NOMO-1 treated with dmso at 0.1 percent for 144 hours (cell line): Measurements from ENCODE around the gene TUBB6.

ENCODE experiments used
- DNase-seq: peaks from one replicate; lab custom pipeline; 2025; ENCODE audit not compliant: unreplicated experiment; lab: John Stamatoyannopoulos, UW

The TUBB6 gene

GRCh38 chr18:12307701-12308385, at the start of gene TUBB6:
TUBB6 (plus strand) TSS chr18:12308241; CDS start chr18:12308293, 52 bp downstream.
- DNase-seq: peak; percentile 58

DNA sequence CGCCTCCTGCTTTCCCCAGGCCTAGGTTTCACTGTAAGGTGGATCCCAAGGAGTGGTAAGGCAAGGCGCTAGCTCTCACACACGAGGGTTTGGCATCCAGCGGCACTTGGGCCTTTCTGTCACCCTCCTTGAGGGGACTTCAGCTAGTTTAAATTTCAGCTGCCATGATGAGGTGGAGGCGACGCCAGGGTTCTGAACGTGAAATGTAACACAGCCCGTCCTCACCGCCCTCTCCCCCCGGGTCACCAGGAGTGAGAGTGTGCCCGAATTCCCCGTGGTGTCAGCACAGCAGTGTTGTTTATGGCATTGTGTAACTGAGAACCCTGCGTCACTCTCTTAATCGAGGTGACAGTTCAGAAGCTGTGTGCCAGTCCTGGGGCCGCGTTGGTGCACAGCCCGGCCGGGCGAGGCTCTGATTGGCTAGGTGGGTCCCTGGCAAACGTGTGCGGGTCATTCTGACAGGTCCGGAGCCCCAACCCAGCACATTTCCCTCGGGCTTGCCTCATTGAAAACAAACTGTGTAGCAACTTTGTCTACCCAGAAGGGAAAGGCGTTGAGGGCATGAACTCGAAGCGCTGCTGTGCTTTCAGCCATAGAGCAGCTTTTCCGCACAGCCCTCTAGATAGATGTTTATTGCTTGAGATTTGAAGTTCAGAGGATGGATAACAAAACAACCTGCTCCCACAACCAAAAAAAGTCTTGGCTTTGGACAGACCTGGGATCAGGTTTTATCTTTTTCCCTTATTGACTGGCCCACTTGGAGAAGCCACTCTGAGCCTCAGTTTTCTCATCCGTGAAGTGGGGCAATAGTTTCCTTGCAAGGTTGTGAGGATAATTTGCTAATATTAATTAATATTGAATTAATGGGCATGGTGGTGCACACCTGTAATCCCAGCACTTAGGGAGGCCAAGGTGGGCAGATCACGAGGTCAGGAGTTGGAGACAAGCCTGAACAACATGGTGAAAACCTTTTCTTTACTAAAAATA, 49.0 kb upstream of the TUBB6 start:
- DNase-seq: no peak

DNA sequence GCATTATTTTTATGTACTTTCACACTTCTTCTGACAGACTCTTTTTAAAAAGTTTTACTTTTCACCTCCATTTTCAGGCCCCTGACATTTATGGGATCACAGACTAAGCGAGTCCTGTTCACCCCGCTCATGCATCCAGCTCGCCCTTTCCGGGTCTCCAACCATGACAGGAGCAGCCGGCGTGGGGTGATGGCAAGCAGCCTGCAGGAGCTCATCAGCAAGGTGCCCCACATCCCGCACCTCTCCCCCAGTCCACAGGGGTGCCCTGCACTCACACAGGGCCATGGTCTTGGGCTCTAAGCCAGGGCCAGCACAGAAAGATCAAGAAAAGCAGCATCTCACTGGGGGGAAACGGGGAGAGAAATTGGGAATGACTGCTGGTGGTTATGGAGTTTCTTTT, 45.3 kb upstream of the TUBB6 start:
- no peak for DNase-seq

GRCh38 chr18:12264864-12265263, 43.2 kb upstream of the TUBB6 start:
- no peak for DNase-seq

GRCh38 chr18:12271376-12272235, 36.4 kb upstream of the TUBB6 start:
- peak; percentile 51 for DNase-seq

- DNase-seq: no peak
Observed at GRCh38 chr18:12274793-12275192, 33.2 kb upstream of the TUBB6 start.

- DNase-seq: no peak
Observed at GRCh38 chr18:12276736-12277554, 31.1 kb upstream of the TUBB6 start.

DNA sequence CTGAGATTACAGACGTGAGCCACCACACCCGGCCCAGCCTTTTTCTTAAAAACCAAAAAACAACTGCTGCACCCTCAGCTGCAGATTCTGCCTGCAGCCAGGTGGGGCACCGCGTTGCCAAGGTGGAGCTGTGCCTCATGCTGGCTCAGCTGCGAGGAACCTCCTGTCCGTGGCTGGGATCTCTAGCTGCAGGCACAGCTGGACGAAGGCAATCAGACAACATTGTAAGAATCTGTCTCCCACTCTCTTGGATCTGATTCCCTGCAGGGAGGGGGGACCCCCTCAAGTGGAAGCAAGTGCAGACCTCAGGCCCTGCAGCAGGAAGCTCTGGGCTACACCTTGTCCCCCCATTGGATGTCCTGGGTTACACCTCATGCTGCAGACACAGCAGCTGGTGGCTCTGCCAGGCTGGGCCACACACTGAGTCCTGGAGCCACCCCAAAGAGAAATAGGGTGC, 29.8 kb upstream of the TUBB6 start:
- no peak for DNase-seq

DNA sequence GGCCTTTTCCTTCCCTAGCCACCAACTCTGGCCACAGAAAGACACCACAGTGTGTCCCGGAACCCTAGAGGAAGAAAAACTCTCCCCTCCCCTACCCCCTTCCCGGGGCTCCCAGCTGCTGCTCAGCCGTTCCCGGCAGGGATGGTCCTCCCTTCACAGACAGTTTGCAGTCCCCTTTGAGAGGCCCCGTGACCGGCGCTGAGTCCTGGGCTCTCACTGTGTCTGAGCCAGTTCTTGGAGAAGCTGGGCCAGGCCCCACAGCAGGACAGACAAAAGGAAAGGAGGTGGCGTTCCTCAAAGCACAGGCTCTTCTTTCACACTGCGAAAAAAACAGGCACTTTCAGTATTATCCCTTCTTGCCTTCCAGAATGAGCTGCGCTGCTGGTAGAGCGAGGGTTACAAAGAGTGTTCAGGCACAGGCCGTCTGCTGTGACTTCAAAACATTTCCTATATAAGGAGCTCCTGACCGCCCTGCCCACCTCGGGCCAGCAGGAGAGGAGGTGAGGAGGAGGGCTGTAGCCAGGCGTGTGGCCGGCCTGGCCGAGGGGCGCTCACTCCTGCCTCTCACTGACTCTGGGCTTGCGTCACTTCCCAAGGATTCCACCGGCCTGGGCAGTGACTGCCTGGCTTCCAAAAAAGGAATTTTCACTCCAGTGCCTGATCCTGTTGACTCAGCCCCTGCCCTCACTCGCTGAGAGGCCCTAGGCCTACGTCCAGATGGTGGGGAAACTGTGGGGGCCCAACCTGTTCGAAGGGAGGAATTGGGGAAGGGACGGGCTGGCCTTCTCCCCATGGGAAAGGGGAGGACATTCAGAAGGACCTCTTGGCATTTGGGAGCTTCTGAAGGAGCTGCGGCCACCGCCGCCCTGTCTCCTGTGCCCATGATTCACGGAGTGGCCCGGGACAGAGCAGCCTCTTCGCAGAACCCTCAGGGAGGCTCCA, 29.0 kb upstream of the TUBB6 start:
- no peak for DNase-seq

DNA sequence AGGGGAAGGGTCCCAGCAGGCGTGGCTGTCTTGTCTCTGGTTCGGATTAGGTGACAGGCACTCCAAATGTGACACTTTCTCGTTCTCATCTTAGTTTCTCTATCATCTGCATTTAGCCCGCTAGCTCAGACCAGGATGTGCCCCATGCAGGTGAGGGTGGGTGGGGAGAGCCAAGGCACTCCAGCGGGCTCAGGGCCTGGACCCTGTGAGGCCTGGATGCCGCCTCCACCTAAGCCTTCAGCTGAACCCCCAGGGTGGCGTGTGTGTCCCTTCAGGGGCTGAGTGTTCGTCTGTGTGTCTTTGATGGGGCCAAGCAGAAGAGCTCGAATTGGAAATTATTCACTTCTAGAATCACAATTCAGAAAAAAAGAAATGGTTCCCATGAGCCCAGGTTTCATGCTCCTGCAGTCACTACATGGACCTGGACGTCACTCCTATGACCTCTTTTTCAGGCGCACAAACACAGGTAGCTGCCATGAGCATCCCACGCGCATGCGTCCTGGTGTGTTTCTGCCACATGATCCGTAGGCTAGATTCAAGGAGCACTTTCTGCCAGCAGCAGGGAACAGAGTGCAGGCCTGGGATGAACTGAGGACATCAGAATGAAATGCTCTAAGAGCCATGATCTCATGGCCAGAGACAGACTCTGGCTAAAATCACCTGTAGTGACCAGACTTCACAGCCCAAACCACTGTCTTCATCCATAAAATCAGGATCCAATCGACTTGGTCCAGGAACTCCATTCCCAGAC, 28.1 kb upstream of the TUBB6 start:
- no peak for DNase-seq

DNA sequence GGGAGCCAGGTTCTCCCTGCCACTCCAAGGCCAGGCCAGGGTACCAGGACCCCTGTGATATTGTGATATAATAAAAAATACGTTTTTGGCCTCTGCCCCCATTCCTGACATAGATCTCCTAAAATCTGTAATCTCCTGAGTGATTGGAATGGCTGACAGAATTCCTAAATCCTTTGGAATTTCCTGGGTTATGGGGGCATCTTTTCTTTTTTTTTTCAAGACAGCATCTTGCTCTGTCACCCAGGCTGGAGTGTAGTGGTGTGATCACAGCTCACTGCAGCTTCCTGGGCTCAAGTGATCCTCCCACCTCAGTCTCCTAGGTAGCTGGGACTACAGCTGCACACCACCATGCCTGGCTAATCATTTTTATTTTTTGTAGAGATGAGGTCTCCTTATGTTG, 26.2 kb upstream of the TUBB6 start:
- no peak for DNase-seq

- no peak for DNase-seq
Observed at GRCh38 chr18:12282442-12283039, 25.5 kb upstream of the TUBB6 start.

DNA sequence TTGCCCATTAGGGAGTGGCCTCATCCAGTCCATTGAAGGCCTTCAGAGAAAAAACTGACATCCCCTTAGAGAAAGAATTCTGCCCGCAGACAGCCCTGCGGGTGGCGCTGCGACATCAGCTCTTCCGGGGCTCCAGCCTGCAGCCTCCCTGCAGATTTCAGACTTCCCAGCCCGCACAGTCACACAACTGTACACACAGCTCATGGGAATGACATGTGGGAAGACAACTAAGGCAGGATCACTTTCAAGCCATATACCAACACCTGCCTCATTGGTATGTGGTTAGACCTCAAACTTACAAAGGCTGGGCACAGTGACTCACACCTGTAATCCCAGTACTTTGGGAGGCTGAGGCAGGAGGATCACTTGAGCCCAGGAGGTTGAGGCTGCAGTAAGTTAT, 24.8 kb upstream of the TUBB6 start:
- DNase-seq: no peak

- DNase-seq: no peak
Observed at GRCh38 chr18:12283666-12284065, 24.4 kb upstream of the TUBB6 start.

DNA sequence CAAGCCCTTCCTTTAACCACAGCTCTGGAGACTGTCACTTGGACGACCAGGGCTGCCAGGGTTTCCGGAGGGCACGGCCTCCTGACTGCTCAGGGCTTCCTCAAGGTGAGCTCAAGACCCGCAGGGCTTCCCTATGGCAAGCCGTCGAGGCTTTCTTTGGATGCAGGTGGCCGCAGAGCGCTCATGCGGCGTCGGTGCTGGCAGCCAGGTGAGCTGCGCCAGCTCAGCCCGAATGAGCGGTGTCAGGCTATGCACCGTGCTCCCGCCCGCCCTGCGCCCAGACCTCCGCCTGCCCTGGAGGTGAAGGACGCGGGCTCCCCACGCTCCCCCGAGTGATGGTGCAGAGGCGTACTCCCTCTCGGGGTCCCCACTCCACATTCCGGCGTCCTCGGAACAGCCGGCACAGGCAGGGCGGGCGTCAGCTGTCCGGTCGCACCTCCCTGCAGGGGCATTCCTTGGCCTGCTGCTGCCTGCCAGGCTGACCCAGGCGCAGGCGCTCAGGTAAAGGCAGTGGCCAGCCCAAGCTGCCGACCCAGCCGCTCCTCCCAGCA, 20.8 kb upstream of the TUBB6 start:
- DNase-seq: no peak

GRCh38 chr18:12287684-12288402, 20.2 kb upstream of the TUBB6 start:
- no peak for DNase-seq

GRCh38 chr18:12288403-12288755, 19.7 kb upstream of the TUBB6 start:
- DNase-seq: no peak
